ENCODE data around the gene TP63. TPM values are rescaled to one million over a fixed set of nuclear protein-coding genes. Genes with fewer than 3 reads are reported as not detected.
A peak's percentile ranks its signal among the peaks of the same experiment; 100 is the strongest.

TP63 gene
- total and polyA plus RNA-seq, 9 donors: 7.0 to 26.5 (median 14.8) TPM

GRCh38 chr3:189766416-189766815, 135.2 kb downstream of the TP63 start:
- no peak overlapping the region for H3K4me3 ChIP-seq (ENCODE audit: low read length)
- no peak overlapping the region for H3K27ac ChIP-seq (ENCODE audit: low read length)
- no CpG with 5 or more reads among the region's 2 CpGs for whole genome bisulfite sequencing (ENCODE audit: insufficient coverage)
- no peaks in the 10 kb centered on the region for H3K27me3 ChIP-seq (ENCODE audit: control insufficient read depth, insufficient read depth, low read length)
- H3K4me1 ChIP-seq (ENCODE audit: control insufficient read depth, insufficient read depth, low read length): no peaks in the 10 kb centered on the region
- no peak for DNase-seq
- H3K9me3 ChIP-seq (replicated peaks; ENCODE audit: control insufficient read depth, low read depth, low read length): no peaks in the 10 kb centered on the region
- H3K36me3 ChIP-seq (ENCODE audit: control insufficient read depth, insufficient read depth, low read length): no peaks in the 10 kb centered on the region

GRCh38 chr3:189771842-189772450, 140.8 kb downstream of the TP63 start:
- no CpG with 5 or more reads among the region's 4 CpGs for WGBS (ENCODE audit: insufficient coverage)
- no peak overlapping the region for H3K27ac ChIP-seq (ENCODE audit: low read length)

GRCh38 chr3:189772584-189772983, 141.4 kb downstream of the TP63 start:
- H3K27ac ChIP-seq (ENCODE audit: low read length): no peak overlapping the region
- H3K4me1 ChIP-seq (ENCODE audit: control insufficient read depth, insufficient read depth, low read length): no peaks in the 10 kb centered on the region
- H3K9me3 ChIP-seq (replicated peaks; ENCODE audit: control insufficient read depth, low read depth, low read length): no peaks in the 10 kb centered on the region
- no peaks in the 10 kb centered on the region for H3K36me3 ChIP-seq (ENCODE audit: control insufficient read depth, insufficient read depth, low read length)
- H3K27me3 ChIP-seq (ENCODE audit: control insufficient read depth, insufficient read depth, low read length): no peaks in the 10 kb centered on the region
- WGBS (ENCODE audit: insufficient coverage): 28% methylated on average over 2 of the region's 2 CpGs
- H3K4me3 ChIP-seq (ENCODE audit: low read length): no peak overlapping the region
- DNase-seq: peak; percentile 22

More at GRCh38 chr3:189771842-189772450, 140.8 kb downstream of the TP63 start:
- no peak for DNase-seq
- Histone ChIP-seq H3K36me3 (ENCODE audit: control insufficient read depth, insufficient read depth, low read length) (no peaks in the 10 kb centered on the region), H3K4me3 (ENCODE audit: low read length) (no peak overlapping the region), H3K4me1 (ENCODE audit: control insufficient read depth, insufficient read depth, low read length) (no peaks in the 10 kb centered on the region), H3K9me3 (replicated peaks; ENCODE audit: control insufficient read depth, low read depth, low read length) (no peaks in the 10 kb centered on the region), H3K27me3 (ENCODE audit: control insufficient read depth, insufficient read depth, low read length) (no peaks in the 10 kb centered on the region)

- no peaks in the 10 kb centered on the region for H3K27me3 ChIP-seq (ENCODE audit: control insufficient read depth, insufficient read depth, low read length)
- no CpG with 5 or more reads among the region's 5 CpGs for WGBS (ENCODE audit: insufficient coverage)
- no peak overlapping the region for H3K27ac ChIP-seq (ENCODE audit: low read length)
- no peaks in the 10 kb centered on the region for H3K4me1 ChIP-seq (ENCODE audit: control insufficient read depth, insufficient read depth, low read length)
- H3K9me3 ChIP-seq (replicated peaks; ENCODE audit: control insufficient read depth, low read depth, low read length): no peaks in the 10 kb centered on the region
- H3K36me3 ChIP-seq (ENCODE audit: control insufficient read depth, insufficient read depth, low read length): no peaks in the 10 kb centered on the region
- no peak overlapping the region for H3K4me3 ChIP-seq (ENCODE audit: low read length)
- DNase-seq: no peak
Measured at GRCh38 chr3:189773056-189773455, 141.9 kb downstream of the TP63 start.

- H3K4me1 ChIP-seq (ENCODE audit: control insufficient read depth, insufficient read depth, low read length): peaks cover 4% of the 10 kb centered on the region
- WGBS (ENCODE audit: insufficient coverage): no CpG with 5 or more reads among the region's 6 CpGs
- H3K36me3 ChIP-seq (ENCODE audit: control insufficient read depth, insufficient read depth, low read length): no peaks in the 10 kb centered on the region
- H3K27ac ChIP-seq (ENCODE audit: low read length): no peak overlapping the region
- no peak overlapping the region for H3K4me3 ChIP-seq (ENCODE audit: low read length)
- H3K9me3 ChIP-seq (replicated peaks; ENCODE audit: control insufficient read depth, low read depth, low read length): no peaks in the 10 kb centered on the region
- H3K27me3 ChIP-seq (ENCODE audit: control insufficient read depth, insufficient read depth, low read length): no peaks in the 10 kb centered on the region
- DNase-seq: no peak
Measured at GRCh38 chr3:189776149-189776824, 145.1 kb downstream of the TP63 start.

- H3K27me3 ChIP-seq (ENCODE audit: control insufficient read depth, insufficient read depth, low read length): no peaks in the 10 kb centered on the region
- no peak overlapping the region for H3K27ac ChIP-seq (ENCODE audit: low read length)
Measured at GRCh38 chr3:189778340-189778950, 147.3 kb downstream of the TP63 start.

GRCh38 chr3:189779166-189779565, 148.0 kb downstream of the TP63 start:
- peaks cover 4% of the 10 kb centered on the region for H3K4me1 ChIP-seq (ENCODE audit: control insufficient read depth, insufficient read depth, low read length)
- no peak for DNase-seq
- no peaks in the 10 kb centered on the region for H3K9me3 ChIP-seq (replicated peaks; ENCODE audit: control insufficient read depth, low read depth, low read length)
- WGBS (ENCODE audit: insufficient coverage): 90% methylated on average over 2 of the region's 3 CpGs
- H3K27me3 ChIP-seq (ENCODE audit: control insufficient read depth, insufficient read depth, low read length): no peaks in the 10 kb centered on the region
- no peaks in the 10 kb centered on the region for H3K36me3 ChIP-seq (ENCODE audit: control insufficient read depth, insufficient read depth, low read length)
- no peak overlapping the region for H3K27ac ChIP-seq (ENCODE audit: low read length)
- no peak overlapping the region for H3K4me3 ChIP-seq (ENCODE audit: low read length)

More at GRCh38 chr3:189778340-189778950, 147.3 kb downstream of the TP63 start:
- Histone ChIP-seq H3K4me3 (ENCODE audit: low read length) (no peak overlapping the region), H3K36me3 (ENCODE audit: control insufficient read depth, insufficient read depth, low read length) (no peaks in the 10 kb centered on the region), H3K9me3 (replicated peaks; ENCODE audit: control insufficient read depth, low read depth, low read length) (no peaks in the 10 kb centered on the region), H3K4me1 (ENCODE audit: control insufficient read depth, insufficient read depth, low read length) (peaks cover 4% of the 10 kb centered on the region)
- no CpG with 5 or more reads among the region's 5 CpGs for WGBS (ENCODE audit: insufficient coverage)
- DNase-seq: peak; percentile 16

- peak; percentile 31 for DNase-seq
- 58% methylated on average over 4 of the region's 6 CpGs for WGBS (ENCODE audit: insufficient coverage)
- Histone ChIP-seq H3K27me3 (ENCODE audit: control insufficient read depth, insufficient read depth, low read length) (no peaks in the 10 kb centered on the region), H3K36me3 (ENCODE audit: control insufficient read depth, insufficient read depth, low read length) (no peaks in the 10 kb centered on the region), H3K4me1 (ENCODE audit: control insufficient read depth, insufficient read depth, low read length) (peaks cover 4% of the 10 kb centered on the region), H3K4me3 (ENCODE audit: low read length) (no peak overlapping the region), H3K9me3 (replicated peaks; ENCODE audit: control insufficient read depth, low read depth, low read length) (no peaks in the 10 kb centered on the region), H3K27ac (ENCODE audit: low read length) (peak overlapping the region; percentile 5)
Measured at GRCh38 chr3:189780546-189781270, 149.5 kb downstream of the TP63 start.

- WGBS (ENCODE audit: insufficient coverage): 80% methylated on average over 1 of the region's 6 CpGs
- Histone ChIP-seq H3K36me3 (ENCODE audit: control insufficient read depth, insufficient read depth, low read length) (no peaks in the 10 kb centered on the region), H3K27ac (ENCODE audit: low read length) (no peak overlapping the region), H3K4me1 (ENCODE audit: control insufficient read depth, insufficient read depth, low read length) (peaks cover 4% of the 10 kb centered on the region), H3K9me3 (replicated peaks; ENCODE audit: control insufficient read depth, low read depth, low read length) (no peaks in the 10 kb centered on the region), H3K4me3 (ENCODE audit: low read length) (no peak overlapping the region), H3K27me3 (ENCODE audit: control insufficient read depth, insufficient read depth, low read length) (no peaks in the 10 kb centered on the region)
- DNase-seq: no peak
Measured at GRCh38 chr3:189781415-189781814, 150.2 kb downstream of the TP63 start.

GRCh38 chr3:189786479-189787064, 155.4 kb downstream of the TP63 start:
- no peak for DNase-seq
- H3K36me3 ChIP-seq (ENCODE audit: control insufficient read depth, insufficient read depth, low read length): no peaks in the 10 kb centered on the region

More at GRCh38 chr3:189786479-189787064, 155.4 kb downstream of the TP63 start:
- Histone ChIP-seq H3K27me3 (ENCODE audit: control insufficient read depth, insufficient read depth, low read length) (no peaks in the 10 kb centered on the region), H3K27ac (ENCODE audit: low read length) (no peak overlapping the region), H3K4me3 (ENCODE audit: low read length) (no peak overlapping the region), H3K9me3 (replicated peaks; ENCODE audit: control insufficient read depth, low read depth, low read length) (no peaks in the 10 kb centered on the region), H3K4me1 (ENCODE audit: control insufficient read depth, insufficient read depth, low read length) (no peaks in the 10 kb centered on the region)
- 86% methylated on average over 5 of the region's 8 CpGs for WGBS (ENCODE audit: insufficient coverage)

All from muscle of leg (tissue), 11 donors.